Activated CD8-positive, alpha-beta T cell treated with anti-CD3 and anti-CD28 coated beads, Interleukin-2, amount 10 ng/mL, durations not matched to agents 7 days and 5 days (primary cell): Measurements from ENCODE around the gene ESRP2. TPM values are rescaled to one million over a fixed set of nuclear protein-coding genes. Genes with fewer than 3 reads are reported as not detected.

Experiments used
- ATAC-seq: fragments of 150-1000 bp; cut with Tn5 transposase; one replicate; pipeline ENCODE4 v1.10.0; 2021; ENCODE audit warnings: moderate library complexity
- CTCF ChIA-PET: fragments of 350-600 bp; sonication (Branson Sonifier 250); formaldehyde crosslinking; loops from one replicate; lab custom pipeline; 2021; ENCODE audit warnings: antibody characterized with exemption; lab: Charles Lee
- POLR2A ChIA-PET: fragments of 350-600 bp; sonication (Branson Sonifier 250); formaldehyde crosslinking; loops from one replicate; lab custom pipeline; 2021; ENCODE audit warnings: antibody characterized with exemption; lab: Charles Lee
- DNase-seq: peaks from one replicate; pipeline ENCODE4 v3.0.0-alpha.2; 2020
- H3K27ac Mint-ChIP-seq: one replicate; pipeline ENCODE4 v1.8.0; 2021; ENCODE audit warnings: mild to moderate bottlenecking, mixed read lengths
- H3K27me3 Mint-ChIP-seq: one replicate; pipeline ENCODE4 v1.8.0; 2021; ENCODE audit warnings: low read depth, mixed read lengths
- H3K36me3 Mint-ChIP-seq: one replicate; pipeline ENCODE4 v1.8.0; 2021; ENCODE audit warnings: low read depth, mixed read lengths
- H3K4me1 Mint-ChIP-seq: one replicate; pipeline ENCODE4 v1.8.0; 2021; ENCODE audit warnings: low read depth, mixed read lengths
- H3K4me3 Mint-ChIP-seq: one replicate; pipeline ENCODE4 v1.8.0; 2021; ENCODE audit warnings: mild to moderate bottlenecking, mixed read lengths
- H3K9me3 Mint-ChIP-seq: one replicate; pipeline ENCODE4 v1.8.0; 2022; ENCODE audit warnings: mixed read lengths; ENCODE audit not compliant: insufficient read depth
- total RNA-seq, 2 experiments: library from RNA; stranded (reverse); gene quantifications; one replicate each; pipeline ENCODE4 v1.2.3, GENCODE V29; 2021

ESRP2 gene
- total RNA-seq, 2 experiments from 2014 or later: 0.18 TPM; not detected in 1

DNA sequence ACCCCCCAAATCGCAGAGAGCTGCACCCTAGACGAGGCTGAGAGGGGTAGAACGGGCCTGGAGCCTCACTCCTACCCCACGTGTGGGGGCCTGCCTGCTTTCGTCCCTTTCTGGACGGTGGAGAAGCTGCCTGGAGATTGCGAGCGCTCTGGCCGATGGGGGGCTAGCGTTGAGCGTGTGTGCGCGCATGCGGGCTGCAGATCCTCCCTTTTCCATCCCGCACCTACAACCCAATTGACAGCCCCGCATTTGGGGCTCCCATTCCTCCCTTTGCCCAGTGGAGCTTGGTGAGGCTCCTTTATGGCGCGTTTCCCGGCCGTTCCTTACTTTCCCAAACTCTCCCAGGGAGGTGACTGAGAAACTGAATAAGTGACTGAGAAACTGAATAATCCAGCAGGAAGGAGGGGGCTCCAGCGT lies 907 bp upstream of the ESRP2 start:
- DNase-seq: peak; percentile 44
- H3K27me3 Mint-ChIP-seq: no peaks in the 10 kb centered on the region
- peaks cover 47% of the 10 kb centered on the region for H3K4me1 Mint-ChIP-seq
- H3K9me3 Mint-ChIP-seq: no peaks in the 10 kb centered on the region
- POLR2A ChIA-PET: interaction anchor here (1.1 to 1.3 kb wide), 3 partner anchors 8 to 152 kb away, joined by 3 to 6 read pairs (median 4); no protein-coding TSS in a partner anchor
- peak overlapping the region; percentile 32 for H3K27ac Mint-ChIP-seq
- ATAC-seq: peak; percentile 7
- peaks cover 2% of the 10 kb centered on the region for H3K36me3 Mint-ChIP-seq
- H3K4me3 Mint-ChIP-seq: peak overlapping the region; percentile 89
- CTCF ChIA-PET: interaction anchor here (1.6 to 3.1 kb wide), 4 partner anchors 9 to 143 kb away, joined by 7 to 22 read pairs (median 10); partner anchors contain the start of gene SLC7A6

DNA sequence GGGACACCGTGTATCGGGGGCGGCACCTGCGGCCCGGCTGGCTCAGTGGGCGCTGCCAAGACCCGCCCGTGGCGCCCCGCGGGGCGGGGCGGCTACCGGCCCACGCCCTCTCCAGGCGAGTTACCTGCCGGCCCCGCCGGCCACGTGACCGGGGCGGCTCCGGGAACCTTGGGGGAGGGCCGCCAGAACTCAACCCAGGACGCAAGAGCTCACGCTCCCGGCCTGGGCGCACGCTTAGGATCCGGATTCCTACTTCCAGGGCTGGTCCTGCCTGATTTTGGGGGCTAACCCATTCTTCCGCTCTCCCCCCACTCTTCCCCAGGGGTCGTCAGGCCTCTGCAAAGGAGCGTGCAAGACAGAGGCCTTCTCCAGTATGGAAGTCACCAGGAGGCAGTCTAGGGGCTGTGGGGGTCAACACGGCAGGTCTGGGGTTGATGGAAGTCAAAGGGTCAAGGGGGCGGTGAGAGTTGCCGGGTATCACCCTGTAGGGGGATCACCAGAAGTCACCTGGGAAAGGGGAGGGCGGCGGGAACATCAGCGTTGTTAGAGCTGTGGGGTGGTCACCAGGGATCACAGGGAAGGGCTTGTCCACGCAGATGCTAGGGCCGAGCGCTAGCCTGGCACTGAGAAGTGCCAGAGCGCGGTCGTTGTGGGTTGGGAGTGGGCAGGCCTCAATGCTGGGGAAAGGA lies 354 bp upstream of the ESRP2 start:
- ATAC-seq: peak; percentile 4
- H3K27ac Mint-ChIP-seq: peak overlapping the region; percentile 32
- no peaks in the 10 kb centered on the region for H3K9me3 Mint-ChIP-seq
- H3K4me1 Mint-ChIP-seq: peaks cover 47% of the 10 kb centered on the region
- H3K27me3 Mint-ChIP-seq: no peaks in the 10 kb centered on the region
- ChIA-PET POLR2A (interaction anchor here (1.1 to 1.2 kb wide), 2 partner anchors 21 to 152 kb away, joined by 3 to 4 read pairs; no protein-coding TSS in a partner anchor), CTCF (interaction anchor here (1.1 to 3.1 kb wide), 5 partner anchors 9 to 143 kb away, joined by 3 to 22 read pairs (median 9); partner anchors contain the start of gene SLC7A6)
- peak overlapping the region; percentile 89 for H3K4me3 Mint-ChIP-seq
- peaks cover 2% of the 10 kb centered on the region for H3K36me3 Mint-ChIP-seq
- DNase-seq: peak; percentile 51

DNA sequence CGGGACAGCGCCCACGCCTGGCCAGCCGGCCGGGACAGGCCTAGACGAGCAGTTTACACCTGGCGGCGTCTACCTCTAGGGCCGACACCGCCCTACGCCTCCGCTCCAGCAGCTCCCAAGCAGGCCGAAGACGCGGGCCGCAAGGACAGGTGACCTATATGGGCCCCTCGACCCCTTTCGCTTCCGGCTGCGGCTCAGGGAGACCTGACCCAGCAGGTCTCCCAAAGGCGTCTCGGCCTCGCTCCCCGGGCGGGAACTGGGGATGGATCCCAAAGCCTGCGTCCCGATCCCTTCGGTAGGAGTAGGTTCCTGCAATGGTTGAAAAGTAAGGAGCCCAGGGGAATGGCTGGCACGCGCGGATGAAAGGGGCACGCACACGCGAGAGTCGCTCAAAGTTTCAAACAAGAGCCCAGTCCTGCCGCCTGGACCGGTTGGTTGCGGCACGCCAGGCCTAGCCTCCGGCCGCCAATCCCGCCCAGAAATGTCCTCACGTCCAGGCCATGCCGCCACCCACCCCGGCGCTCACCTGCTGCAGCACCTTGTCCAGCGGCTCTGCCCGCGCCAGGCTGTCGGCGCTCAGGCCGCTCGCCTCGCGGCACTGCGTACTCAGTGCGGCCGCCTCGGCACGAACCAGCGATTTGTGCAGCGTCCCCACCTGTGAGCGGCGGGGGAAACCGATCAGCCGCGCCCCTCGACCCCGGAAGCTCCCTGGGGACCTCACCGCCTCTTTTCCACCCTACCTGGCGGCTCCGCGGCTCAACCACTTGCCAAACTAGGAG lies 630 bp downstream of the ESRP2 start:
- ATAC-seq: no peak
- Mint-ChIP-seq H3K36me3 (peaks cover 6% of the 10 kb centered on the region), H3K27me3 (no peaks in the 10 kb centered on the region), H3K4me1 (peaks cover 47% of the 10 kb centered on the region), H3K9me3 (no peaks in the 10 kb centered on the region), H3K4me3 (peak overlapping the region; percentile 34), H3K27ac (no peak overlapping the region)
- no peak for DNase-seq
- ChIA-PET CTCF (interaction anchor here (1.1 kb wide), 1 partner anchor 29 kb away, joined by 3 read pairs; the partner anchor contains the start of gene SLC7A6), POLR2A (interaction anchor here (0.5 kb wide), 1 partner anchor 427 kb away, joined by 3 read pairs; no protein-coding TSS in a partner anchor)

DNA sequence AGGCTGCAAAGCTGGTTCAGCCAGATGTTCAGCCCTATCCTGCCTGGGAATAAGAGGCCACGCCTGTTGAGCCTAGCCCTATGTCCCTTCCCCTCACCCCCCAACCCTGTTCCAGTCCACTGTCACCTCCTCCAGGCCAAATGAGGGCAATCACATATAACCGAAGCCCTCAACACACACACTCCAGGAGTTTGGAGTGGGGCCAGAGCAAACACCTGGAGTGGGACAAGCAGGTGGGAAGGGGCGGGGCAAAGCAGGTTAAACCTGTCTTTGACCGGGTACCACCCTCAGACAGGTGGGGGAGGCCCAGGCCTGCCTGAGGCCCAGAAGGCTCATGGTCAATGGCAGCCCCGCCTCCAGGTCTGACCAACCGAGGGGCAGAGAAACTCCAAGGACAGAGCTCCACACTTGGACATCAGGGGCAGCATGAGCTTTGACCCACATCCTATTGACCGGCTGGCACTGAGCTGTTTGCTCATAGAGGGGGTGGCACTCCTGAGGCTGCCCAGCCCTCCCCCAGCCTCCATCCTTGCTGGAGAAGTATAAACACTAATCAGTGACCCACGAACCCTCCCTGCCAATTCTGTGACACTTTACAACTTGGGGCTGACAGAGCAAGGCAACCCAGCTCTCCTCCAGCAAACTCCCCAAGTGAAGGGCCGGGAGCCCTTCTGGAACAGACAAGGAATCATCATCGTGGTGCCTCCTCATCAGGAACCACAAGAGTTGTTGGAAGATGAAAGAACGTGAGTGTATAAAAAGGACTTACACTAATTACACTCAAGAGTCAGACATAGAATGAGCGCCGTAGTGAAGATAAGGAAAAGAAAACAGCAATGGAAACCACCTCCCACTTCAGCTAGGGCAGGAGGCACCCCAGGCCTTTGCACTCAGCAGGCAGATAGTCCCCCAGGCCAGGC lies 1.5 kb downstream of the ESRP2 start:
- H3K27ac Mint-ChIP-seq: peak overlapping the region; percentile 74
- no peaks in the 10 kb centered on the region for H3K27me3 Mint-ChIP-seq
- ChIA-PET POLR2A (interaction anchor here (0.8 kb wide), 1 partner anchor 11 kb away, joined by 3 read pairs; the partner anchor contains the start of gene PLA2G15), CTCF (interaction anchor here (1.4 kb wide), 1 partner anchor 27 kb away, joined by 5 read pairs; no protein-coding TSS in a partner anchor)
- peak overlapping the region; percentile 34 for H3K4me3 Mint-ChIP-seq
- peaks cover 8% of the 10 kb centered on the region for H3K36me3 Mint-ChIP-seq
- peaks cover 42% of the 10 kb centered on the region for H3K4me1 Mint-ChIP-seq
- DNase-seq: no peak
- no peaks in the 10 kb centered on the region for H3K9me3 Mint-ChIP-seq
- no peak for ATAC-seq

DNA sequence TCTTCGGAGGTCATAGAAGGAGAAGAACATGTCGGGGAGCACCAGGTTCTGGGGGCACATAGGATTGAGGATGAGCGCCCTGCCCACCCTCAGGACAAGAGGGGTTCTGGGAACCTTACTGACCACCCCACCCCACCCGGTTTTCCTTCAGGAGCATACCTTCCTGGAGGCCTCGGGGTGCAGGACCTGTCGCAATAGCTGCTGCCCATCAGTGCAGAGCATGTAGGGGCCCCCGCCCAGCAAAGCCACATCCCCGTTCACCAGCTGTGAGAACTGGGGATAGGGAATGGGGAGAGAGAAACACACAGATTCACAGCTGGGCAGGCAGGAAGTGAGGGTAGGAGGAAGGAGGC lies 2.1 kb downstream of the ESRP2 start:
- H3K27me3 Mint-ChIP-seq: no peaks in the 10 kb centered on the region
- H3K9me3 Mint-ChIP-seq: no peaks in the 10 kb centered on the region
- H3K27ac Mint-ChIP-seq: peak overlapping the region; percentile 43
- ATAC-seq (no peak), DNase-seq (no peak)
- H3K4me1 Mint-ChIP-seq: peaks cover 43% of the 10 kb centered on the region
- peaks cover 14% of the 10 kb centered on the region for H3K36me3 Mint-ChIP-seq
- no peak overlapping the region for H3K4me3 Mint-ChIP-seq
- ChIA-PET POLR2A (no interaction called here), CTCF (interaction anchor here (1.4 kb wide), 1 partner anchor 28 kb away, joined by 5 read pairs; no protein-coding TSS in a partner anchor)

DNA sequence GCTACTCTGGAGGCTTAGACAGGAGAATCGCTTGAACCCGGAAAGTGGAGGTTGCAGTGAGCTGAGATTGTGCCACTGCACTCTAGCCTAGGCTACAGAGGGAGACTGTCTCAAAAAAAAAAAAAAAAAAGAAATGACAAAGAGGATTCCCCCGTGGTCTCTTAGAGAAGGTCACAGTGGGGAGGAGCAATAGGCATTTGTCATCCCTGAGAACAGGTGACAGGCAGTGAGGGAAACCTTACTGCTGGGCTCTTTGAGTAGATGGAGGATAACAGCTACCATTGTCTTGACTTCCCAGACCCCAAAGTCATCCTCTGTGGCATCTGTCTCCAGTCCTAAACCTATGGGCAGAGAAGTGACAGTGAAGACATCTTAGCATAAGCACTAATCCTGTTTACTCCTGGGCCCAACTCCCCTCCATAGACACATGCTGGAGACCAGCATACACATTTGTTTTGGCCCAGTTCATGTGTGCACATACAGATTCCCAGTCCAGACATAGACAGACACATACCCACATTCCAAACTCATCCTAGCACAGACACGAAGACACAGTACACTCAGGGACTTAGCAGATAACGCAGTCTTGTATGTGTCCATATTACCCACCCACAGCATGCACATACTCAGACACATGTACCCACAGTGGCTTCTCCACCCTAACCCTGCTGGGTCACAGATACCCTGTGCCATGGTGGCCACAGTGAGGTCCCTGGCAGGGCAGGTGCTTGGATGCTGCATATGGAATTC lies 2.7 kb downstream of the ESRP2 start:
- H3K27me3 Mint-ChIP-seq: no peaks in the 10 kb centered on the region
- no peaks in the 10 kb centered on the region for H3K9me3 Mint-ChIP-seq
- POLR2A ChIA-PET: no interaction called here
- DNase-seq (no peak), ATAC-seq (no peak)
- peaks cover 16% of the 10 kb centered on the region for H3K36me3 Mint-ChIP-seq
- no peak overlapping the region for H3K4me3 Mint-ChIP-seq
- peaks cover 44% of the 10 kb centered on the region for H3K4me1 Mint-ChIP-seq
- CTCF ChIA-PET: interaction anchor here (1.4 kb wide), 1 partner anchor 29 kb away, joined by 5 read pairs; no protein-coding TSS in a partner anchor
- H3K27ac Mint-ChIP-seq: peak overlapping the region; percentile 43

DNA sequence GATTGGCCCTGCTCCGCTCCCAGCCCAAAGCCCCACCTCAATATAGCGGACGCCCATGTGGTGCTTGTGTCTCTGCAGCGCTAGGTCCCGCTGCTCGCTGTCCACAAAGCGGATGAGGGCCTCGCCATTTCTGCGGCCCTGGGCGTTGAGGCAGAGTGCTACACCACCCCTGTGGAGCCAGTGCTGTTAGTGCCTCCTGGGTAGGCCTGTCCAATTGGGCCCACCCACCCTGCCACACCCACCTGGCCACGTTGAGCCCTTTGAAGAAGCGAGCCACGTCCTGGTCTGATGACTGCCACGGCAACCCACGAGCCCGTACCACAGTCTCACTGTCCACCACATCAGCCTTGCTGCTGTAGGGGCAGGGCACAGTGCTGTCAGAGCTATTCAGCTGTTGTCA lies 3.6 kb downstream of the ESRP2 start:
- CTCF ChIA-PET: no interaction called here
- Mint-ChIP-seq H3K36me3 (peaks cover 23% of the 10 kb centered on the region), H3K9me3 (no peaks in the 10 kb centered on the region), H3K27ac (peak overlapping the region; percentile 43), H3K4me3 (no peak overlapping the region), H3K27me3 (no peaks in the 10 kb centered on the region), H3K4me1 (peaks cover 46% of the 10 kb centered on the region)
- POLR2A ChIA-PET: no interaction called here
- ATAC-seq (no peak), DNase-seq (no peak)

DNA sequence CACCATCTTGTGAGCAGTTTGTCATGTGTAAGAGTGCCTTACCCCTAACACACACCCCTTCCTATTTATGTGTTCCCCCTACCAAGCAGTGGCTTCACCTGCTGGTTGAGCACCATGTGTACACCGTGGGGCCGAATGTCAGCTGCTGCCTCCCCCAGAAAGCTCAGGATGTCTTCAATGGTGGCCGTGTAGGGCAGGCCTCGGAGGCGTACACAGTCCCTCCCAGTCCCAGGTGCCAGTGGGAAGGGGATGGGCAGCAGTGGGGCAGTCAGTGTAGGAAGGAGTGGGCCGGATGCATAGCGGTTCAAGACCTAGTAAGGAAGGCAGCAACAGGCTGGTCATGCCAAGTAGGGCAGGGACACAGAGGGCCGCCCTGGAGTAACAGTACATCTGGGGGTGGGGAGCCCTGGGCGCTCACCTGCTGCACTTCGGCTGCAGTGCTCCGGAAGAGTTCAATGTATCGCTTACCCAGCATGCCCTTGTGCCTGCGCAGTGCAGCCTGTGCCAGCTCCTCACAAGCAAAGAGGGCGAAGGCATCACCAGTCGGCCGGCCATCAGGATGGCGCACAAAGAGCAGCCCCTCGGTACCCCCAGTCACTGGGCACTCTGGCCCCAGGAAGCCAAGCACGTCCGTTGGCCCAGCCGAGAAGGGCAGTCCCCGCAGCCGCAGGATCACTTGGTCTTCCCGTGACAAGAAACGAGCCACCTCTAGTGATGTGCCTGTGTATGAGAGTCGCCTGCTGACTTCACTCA lies 4.4 kb downstream of the ESRP2 start:
- no peaks in the 10 kb centered on the region for H3K27me3 Mint-ChIP-seq
- H3K27ac Mint-ChIP-seq: no peak overlapping the region
- peaks cover 30% of the 10 kb centered on the region for H3K36me3 Mint-ChIP-seq
- no peaks in the 10 kb centered on the region for H3K9me3 Mint-ChIP-seq
- CTCF ChIA-PET: no interaction called here
- H3K4me3 Mint-ChIP-seq: no peak overlapping the region
- no peak for DNase-seq
- POLR2A ChIA-PET: no interaction called here
- ATAC-seq: no peak
- H3K4me1 Mint-ChIP-seq: peaks cover 46% of the 10 kb centered on the region

DNA sequence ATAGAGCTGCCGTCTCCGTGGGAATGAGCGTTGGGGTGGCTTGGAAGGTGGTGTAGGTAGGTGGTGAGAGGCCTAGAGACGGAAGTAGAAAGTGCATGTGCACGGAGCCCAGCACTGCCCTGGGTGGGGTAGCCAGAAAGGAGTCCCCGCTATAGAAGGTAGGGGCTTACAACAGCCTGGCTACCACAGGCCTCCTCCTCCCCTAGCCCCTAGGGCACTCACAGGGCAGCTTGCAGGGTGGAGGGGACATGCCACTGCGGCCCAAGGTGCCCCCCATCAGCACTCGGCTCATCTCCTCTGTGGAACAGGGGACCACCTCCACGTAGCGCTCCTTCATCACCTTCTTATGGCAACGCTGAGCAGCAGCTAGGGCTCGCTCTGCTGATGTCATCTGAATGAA lies 5.0 kb downstream of the ESRP2 start:
- no peak for ATAC-seq
- H3K27me3 Mint-ChIP-seq: no peaks in the 10 kb centered on the region
- H3K4me1 Mint-ChIP-seq: peaks cover 48% of the 10 kb centered on the region
- no peak overlapping the region for H3K4me3 Mint-ChIP-seq
- H3K36me3 Mint-ChIP-seq: peaks cover 33% of the 10 kb centered on the region
- ChIA-PET POLR2A (no interaction called here), CTCF (interaction anchor here (1.6 to 1.8 kb wide), 2 partner anchors 14 to 20 kb away, joined by 6 to 9 read pairs; no protein-coding TSS in a partner anchor)
- H3K27ac Mint-ChIP-seq: peak overlapping the region; percentile 30
- no peak for DNase-seq
- H3K9me3 Mint-ChIP-seq: no peaks in the 10 kb centered on the region

DNA sequence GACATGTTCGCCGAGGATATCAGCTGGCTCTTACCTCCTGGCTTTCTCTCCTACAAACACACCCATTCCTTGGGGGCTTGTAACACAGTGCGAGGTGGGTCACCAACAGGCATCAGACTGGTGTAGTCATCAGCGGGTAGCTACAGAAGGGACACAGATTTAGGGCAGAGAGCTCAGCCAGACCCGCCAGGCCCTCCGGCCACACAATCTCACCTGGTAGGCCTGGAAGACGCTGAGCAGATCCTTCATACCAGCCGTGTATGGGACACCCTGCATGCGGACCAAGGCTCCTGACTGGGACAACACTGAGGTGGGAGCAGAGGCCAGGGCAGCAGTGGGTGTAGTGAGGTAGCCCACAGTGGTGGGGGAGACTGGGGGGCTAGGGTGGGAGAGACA lies 5.8 kb downstream of the ESRP2 start:
- peaks cover 54% of the 10 kb centered on the region for H3K4me1 Mint-ChIP-seq

More for the DNA sequence above, 5.8 kb downstream of the ESRP2 start:
- ChIA-PET POLR2A (no interaction called here), CTCF (interaction anchor here (0.6 to 4.9 kb wide), 15 partner anchors 10 to 165 kb away, joined by 3 to 41 read pairs (median 4); no protein-coding TSS in a partner anchor)
- DNase-seq (no peak), ATAC-seq (no peak)
- no peaks in the 10 kb centered on the region for H3K27me3 Mint-ChIP-seq
- no peaks in the 10 kb centered on the region for H3K9me3 Mint-ChIP-seq
- no peak overlapping the region for H3K27ac Mint-ChIP-seq
- H3K36me3 Mint-ChIP-seq: peaks cover 40% of the 10 kb centered on the region
- no peak overlapping the region for H3K4me3 Mint-ChIP-seq
